HPDE6-E6E7 (cell line): ENCODE results near the gene RFC2.

Experiments
- DNase-seq: peaks from one replicate; pipeline ENCODE4 v3.0.0; 2011; ENCODE audit warnings: missing footprints; ENCODE audit errors: extremely low spot score

The RFC2 gene

GRCh38 chr7:74254129-74254857 lies at the start of gene RFC2:
RFC2 (minus strand) TSS chr7:74254399; CDS start chr7:74254383, 16 bp downstream.
- DNase-seq: peak; percentile 97

GRCh38 chr7:74302745-74303221 lies 48.6 kb upstream of the RFC2 start:
- no peak for DNase-seq

- DNase-seq: no peak
Observed at GRCh38 chr7:74300926-74301325, 46.7 kb upstream of the RFC2 start.

GRCh38 chr7:74299401-74299800 lies 45.2 kb upstream of the RFC2 start:
- no peak for DNase-seq

DNA sequence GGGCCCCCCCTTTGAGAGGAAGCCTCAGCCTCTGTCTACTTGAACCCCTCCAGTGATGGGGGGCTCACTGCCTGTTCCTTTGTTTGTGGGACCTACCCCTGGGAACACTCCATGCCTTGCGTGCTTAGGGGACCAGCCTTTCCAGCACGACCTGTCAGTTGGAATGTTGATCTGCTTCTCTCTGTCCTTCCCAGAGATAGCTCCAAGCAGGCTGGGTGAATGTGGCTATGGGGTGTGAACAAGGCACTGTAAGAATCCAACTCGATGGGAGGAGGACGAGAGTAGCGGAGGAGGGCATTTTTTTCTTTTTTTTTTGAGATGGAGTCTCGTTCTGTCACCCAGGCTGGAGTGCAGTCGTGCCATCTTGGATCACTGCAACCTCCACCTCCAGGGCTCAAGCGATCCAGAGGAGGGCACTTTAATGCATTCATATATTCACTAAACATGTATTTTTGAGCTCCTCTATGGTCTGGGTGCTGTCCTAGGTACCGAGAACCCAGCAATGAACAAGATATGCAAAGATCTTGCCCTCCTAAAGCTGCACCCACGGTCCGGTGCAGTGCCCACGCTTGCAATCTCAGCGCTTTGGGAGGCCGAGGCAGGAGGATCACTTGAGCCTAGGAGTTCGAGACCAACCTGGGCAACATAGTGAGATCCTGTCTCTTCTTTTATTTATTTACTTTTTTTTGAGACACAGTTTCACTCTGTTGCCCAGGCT lies 43.5 kb upstream of the RFC2 start:
- DNase-seq: no peak

- DNase-seq: no peak
Observed at GRCh38 chr7:74294191-74294998, 40.2 kb upstream of the RFC2 start.

GRCh38 chr7:74293577-74293908 lies 39.3 kb upstream of the RFC2 start:
- DNase-seq: no peak

GRCh38 chr7:74292757-74293576 lies 38.8 kb upstream of the RFC2 start:
- DNase-seq: no peak

DNA sequence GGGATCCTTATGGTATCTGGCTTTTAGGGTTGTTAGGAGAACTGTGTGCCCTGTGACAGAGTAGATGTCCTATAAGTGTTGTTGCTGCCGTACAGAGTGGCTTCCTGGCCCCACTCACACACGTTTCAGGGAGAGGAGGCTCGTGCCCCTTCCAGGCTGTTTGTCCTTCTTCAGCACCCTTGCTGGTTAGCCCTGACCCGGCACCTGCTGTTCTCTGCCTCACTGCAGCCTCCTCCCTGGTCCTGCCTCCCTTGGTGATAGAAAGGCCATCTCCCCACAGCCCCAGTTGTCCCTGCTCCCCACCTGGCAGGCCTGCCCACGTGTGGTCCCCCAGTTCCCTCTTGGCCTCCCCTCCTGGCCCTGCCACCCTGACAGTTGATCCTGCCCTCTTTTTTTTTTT lies 37.3 kb upstream of the RFC2 start:
- DNase-seq: no peak

- DNase-seq: no peak
Observed at GRCh38 chr7:74290981-74291441, 36.8 kb upstream of the RFC2 start.

DNA sequence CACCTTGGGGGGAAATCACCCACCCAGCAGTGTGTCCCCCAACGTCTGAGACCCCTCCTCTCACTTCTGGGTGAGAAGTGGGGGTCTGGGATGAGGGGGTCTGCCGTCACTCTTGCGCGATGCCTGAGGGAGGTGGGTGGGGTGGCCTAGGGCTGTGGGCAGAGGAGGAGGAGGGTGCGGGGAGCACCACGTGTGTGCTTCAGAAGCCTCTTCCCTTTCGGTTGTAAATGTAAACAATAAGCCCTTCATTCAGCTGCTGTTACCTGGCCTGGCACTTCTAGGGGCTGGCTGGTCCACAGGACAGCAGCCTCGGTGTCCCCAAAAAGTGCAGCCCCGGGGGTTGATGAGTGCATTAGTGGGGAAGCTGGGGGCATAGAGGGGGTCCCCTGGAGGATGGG lies 36.4 kb upstream of the RFC2 start:
- no peak for DNase-seq

DNA sequence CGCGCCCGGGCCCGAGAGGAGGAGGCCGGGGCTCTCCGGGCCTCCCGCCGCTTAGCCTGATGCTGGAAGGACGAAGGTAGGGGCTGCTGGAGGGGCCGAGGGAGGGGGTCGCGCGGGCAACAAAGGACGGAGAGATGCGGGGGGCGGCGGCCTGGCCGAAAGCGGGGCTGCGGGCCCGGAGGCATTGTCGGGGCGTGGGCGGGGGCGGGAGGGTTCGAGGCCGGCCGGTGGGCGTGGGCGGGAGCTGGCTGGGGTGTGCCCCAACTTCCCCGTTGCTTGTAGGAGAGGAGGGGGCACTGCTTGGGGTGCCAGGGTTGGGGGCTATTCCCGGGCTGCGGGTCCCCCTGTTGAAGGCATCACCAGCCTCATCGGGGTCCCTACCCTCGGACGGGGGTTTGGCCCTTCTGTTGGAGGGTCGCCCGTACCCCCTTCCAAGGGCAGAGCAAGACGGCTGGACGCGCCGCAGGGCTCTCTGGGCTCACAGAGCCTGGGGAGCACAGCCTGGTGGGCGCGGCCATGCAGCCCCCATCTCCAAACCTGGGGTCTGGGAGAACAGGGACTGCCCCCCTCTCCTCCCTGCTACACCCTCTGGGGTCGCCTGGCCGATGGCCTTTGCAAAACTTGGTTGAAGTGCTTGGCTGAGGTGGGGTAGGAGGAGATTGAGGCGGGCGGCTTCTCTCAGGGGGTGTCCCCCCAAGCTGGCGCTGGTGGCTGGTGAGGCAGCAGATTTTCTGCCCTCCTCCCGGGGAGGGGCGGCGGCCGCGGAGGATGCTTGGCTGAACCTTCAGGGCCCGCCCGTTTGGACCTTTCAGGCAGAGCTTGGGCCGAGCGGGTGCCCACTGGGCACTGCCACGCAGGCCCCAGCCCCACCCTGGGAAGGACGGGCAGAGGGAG lies 35.7 kb upstream of the RFC2 start:
- no peak for DNase-seq

DNA sequence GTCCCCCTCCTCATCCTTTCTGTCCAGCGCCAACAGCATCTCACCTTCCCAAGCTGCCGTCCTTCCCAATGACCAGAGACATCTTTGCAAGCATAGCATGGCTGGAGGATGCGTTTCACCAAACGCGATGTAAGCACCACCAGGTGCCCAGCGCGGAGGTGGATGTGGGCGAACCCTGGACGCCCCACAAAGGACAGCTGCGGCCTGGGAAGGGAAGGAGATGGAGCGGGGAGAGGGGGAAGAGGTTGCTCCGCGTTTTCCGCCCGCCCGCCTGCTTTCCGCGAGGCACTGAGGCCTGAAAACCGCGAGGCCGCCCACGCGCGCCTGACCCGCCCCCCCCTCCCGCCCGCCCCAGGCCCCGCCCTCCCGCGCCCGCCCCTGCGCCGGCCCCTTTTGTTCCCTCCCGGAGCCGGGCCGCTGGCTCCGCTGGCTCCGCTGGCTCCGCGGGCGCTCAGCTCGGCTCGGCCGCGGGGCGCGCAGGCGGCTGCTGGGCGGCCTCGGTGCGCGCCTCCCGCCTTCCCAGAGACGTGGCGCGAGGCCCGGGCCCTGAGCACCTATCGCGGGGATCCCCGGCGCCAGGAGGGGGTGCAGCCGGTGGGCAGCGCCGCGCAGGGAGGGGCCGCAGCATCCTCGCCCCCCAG lies 34.9 kb upstream of the RFC2 start, which contains the start of gene CLIP2:
Gene CLIP2, plus strand, starts transcription at position 390 of the 641 bp plus-strand sequence. CDS start 28,140 bp downstream, outside the sequence.
- DNase-seq: peak; percentile 73

GRCh38 chr7:74288034-74288881 lies 34.1 kb upstream of the RFC2 start:
- DNase-seq: no peak

DNA sequence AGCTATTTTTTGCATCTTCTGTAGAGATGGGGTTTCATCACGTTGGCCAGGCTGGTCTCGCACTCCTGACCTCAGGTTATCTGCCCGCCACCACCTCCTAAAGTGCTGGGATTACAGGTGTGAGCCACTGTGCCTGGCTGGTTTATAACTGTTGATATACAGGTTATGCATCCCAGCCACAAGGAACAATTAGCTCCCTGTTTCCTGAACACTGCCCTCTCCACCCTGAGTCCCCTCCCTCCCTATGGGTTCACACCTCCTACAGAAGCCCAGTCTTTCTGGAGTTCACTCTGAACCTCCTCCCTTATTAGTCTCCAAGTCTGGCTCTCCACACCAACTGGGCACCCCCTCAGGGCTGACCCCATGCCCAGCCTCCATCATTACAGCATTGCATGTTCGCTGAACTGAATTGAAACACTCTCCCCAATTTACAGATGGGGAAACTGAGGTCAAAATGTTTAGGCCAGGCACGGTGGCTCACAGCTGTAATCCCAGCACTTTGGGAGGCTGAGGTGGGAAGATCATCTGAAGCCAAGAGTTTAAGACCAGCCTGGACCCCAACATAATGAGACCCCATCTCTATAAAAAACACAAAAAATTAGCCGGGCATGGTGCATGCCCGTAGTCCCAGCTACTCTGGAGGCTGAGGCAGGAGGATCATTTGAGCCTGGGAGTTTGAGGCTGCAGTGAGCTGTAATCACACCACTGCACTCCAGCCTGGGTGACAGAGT lies 33.3 kb upstream of the RFC2 start:
- DNase-seq: no peak

DNA sequence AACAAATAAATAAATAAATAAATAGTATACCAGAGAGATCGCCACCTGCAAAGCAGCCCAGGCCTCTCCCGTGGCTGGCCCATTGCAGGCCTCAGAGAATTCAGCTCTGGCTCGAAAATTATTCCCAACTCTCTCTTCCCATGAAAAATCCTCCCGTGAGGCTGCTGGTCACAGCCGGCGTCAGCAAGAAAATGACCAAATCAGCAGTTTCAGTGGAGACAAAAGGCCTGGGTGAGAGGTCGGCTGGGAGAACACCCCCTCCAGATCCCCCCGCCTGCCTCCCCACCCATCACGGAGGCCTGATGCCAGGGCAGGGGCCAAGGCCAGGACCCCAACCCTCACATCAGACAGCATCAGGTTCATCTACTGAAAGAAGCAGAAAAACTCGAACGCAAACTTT lies 31.9 kb upstream of the RFC2 start:
- DNase-seq: no peak

DNA sequence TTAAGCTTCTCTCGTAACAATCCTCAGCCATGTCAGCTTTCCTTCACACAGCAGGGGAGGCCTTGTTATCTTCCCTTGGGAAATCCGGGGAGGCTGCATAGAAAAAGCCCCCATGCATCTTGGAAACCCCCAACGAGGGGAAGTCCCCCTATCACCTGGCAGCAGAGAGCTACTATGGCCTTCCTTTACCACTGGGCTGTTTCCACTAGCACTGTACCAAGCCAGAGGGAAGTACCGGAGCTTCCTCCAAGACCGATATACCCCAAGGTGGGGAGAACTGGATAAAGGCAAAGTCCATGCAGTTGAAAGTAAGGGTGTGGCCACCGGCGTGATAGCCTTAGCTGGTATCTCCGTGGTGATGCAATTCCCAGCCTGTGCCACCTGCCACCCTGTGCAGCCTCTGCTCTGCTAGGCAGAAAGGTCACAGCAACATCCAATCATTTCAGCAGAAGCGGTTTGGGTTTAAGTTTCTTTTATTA lies 30.6 kb upstream of the RFC2 start:
- no peak for DNase-seq

- no peak for DNase-seq
Observed at GRCh38 chr7:74283858-74284447, 29.8 kb upstream of the RFC2 start.
